HG02981 (cell line): ENCODE results near the gene NECTIN2.
"Not testable (repeated sequence)": the region's sequence is repeated elsewhere in the genome, so short reads cannot be mapped to it uniquely, and the experiment has no call there.

Source experiments
- ATAC-seq: cut with Tn5 transposase; IDR thresholded peaks from one replicate; pipeline ENCODE4 v1.9.1; 2021; ENCODE audit warnings: mild to moderate bottlenecking, moderate library complexity; ENCODE audit not compliant: unreplicated experiment

NECTIN2 gene

GRCh38 chr19:44848812-44849447 lies 2.8 kb downstream of the NECTIN2 start:
- ATAC-seq = no peak

- ATAC-seq = no peak
Observed at GRCh38 chr19:44850641-44851109, 4.6 kb downstream of the NECTIN2 start.

- no peak for ATAC-seq
Observed at GRCh38 chr19:44851427-44851826, 5.3 kb downstream of the NECTIN2 start.

- no peak for ATAC-seq
Observed at GRCh38 chr19:44855606-44856005, 9.5 kb downstream of the NECTIN2 start.

GRCh38 chr19:44856421-44857083 lies 10.5 kb downstream of the NECTIN2 start:
- no peak for ATAC-seq

- ATAC-seq = no peak
Observed at GRCh38 chr19:44857837-44858236, 11.7 kb downstream of the NECTIN2 start.

- ATAC-seq = not testable (repeated sequence)
Observed at GRCh38 chr19:44861576-44861975, 15.5 kb downstream of the NECTIN2 start.

GRCh38 chr19:44863990-44864389 lies 17.9 kb downstream of the NECTIN2 start:
- ATAC-seq = no peak

GRCh38 chr19:44865196-44865767 lies 19.2 kb downstream of the NECTIN2 start:
- ATAC-seq = no peak

GRCh38 chr19:44866664-44867063 lies 20.6 kb downstream of the NECTIN2 start:
- no peak for ATAC-seq

- no peak for ATAC-seq
Observed at GRCh38 chr19:44867578-44867977, 21.5 kb downstream of the NECTIN2 start.

- ATAC-seq = no peak
Observed at GRCh38 chr19:44869733-44870470, 23.8 kb downstream of the NECTIN2 start.

- no peak for ATAC-seq
Observed at GRCh38 chr19:44871809-44872208, 25.7 kb downstream of the NECTIN2 start.

- no peak for ATAC-seq
Observed at GRCh38 chr19:44872661-44873060, 26.6 kb downstream of the NECTIN2 start.

GRCh38 chr19:44874317-44874716 lies 28.2 kb downstream of the NECTIN2 start:
- ATAC-seq = no peak

- ATAC-seq = no peak
Observed at GRCh38 chr19:44875666-44876451, 29.8 kb downstream of the NECTIN2 start.

GRCh38 chr19:44876930-44877535 lies 30.9 kb downstream of the NECTIN2 start:
- ATAC-seq = no peak

GRCh38 chr19:44878120-44878865 lies 32.2 kb downstream of the NECTIN2 start:
- ATAC-seq = no peak

- no peak for ATAC-seq
Observed at GRCh38 chr19:44879309-44880065, 33.4 kb downstream of the NECTIN2 start.
